Measurements from ENCODE around the gene NHLRC2. TPM values are rescaled to one million over a fixed set of nuclear protein-coding genes. Genes with fewer than 3 reads are reported as not detected.

The NHLRC2 gene
- total and polyA plus RNA-seq, 2 donors (not counting 1 experiment from before 2014, with no cell fraction given) = 5.7 to 59.8 TPM

DNA sequence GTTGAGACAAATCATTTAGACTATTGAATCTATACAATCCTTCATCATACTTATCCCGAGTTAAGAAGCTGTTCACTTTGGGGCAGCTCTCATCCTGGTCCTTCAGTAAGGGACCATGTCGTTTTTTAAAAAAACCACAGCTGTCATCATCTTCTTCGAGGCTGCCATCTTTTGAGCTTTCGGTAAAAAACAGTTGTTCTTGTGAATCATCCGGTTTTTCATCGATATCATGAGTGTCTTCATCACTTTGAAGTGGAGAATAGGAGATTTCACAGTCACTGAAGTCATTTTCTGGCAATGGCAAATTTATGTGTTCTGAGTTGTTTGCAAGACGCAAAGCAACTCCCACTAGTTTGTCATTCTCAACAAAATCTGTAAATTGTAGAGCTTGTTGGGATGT is 4.5 kb upstream of the NHLRC2 start:
- Histone ChIP-seq H2AFZ (ENCODE audit: insufficient read depth, low read depth, low read length, poor library complexity, severe bottlenecking) (no peak overlapping the region), H3K36me3 (replicated peaks in 1 of 2; ENCODE audit: control extremely low read depth in 1 of 2, control insufficient read depth in 1 of 2, extremely low read depth in 1 of 2, insufficient read depth in 2 of 2, low read length in 1 of 2) (no peaks in the 10 kb centered on the region), H3K9ac (ENCODE audit: low read length) (no peak overlapping the region), H3K4me2 (replicated peaks; ENCODE audit: low read depth, low read length, poor library complexity, severe bottlenecking) (no peak overlapping the region), H3K27ac (ENCODE audit: low read length in 2 of 2) (no peak overlapping the region), H3K27me3 (replicated peaks in 1 of 4; ENCODE audit: control extremely low read depth in 1 of 4, control insufficient read depth in 3 of 4, insufficient read depth in 4 of 4, low read length in 3 of 4) (no peaks in the 10 kb centered on the region), H4K20me1 (ENCODE audit: control insufficient read depth, insufficient read depth, low read length, poor library complexity, severe bottlenecking) (no peaks in the 10 kb centered on the region), H3K9me3 (ENCODE audit: control extremely low read depth in 1 of 3, control insufficient read depth in 2 of 3, insufficient read depth in 1 of 3, low read length in 2 of 3) (no peaks in the 10 kb centered on the region), H3K4me3 (ENCODE audit: control extremely low read depth in 1 of 5, extremely low read depth in 1 of 5, insufficient read depth in 1 of 5, low read depth in 2 of 5, low read length in 4 of 5) (no peak overlapping the region), H3K4me1 (ENCODE audit: control insufficient read depth in 2 of 2, insufficient read depth in 2 of 2, low read length in 2 of 2) (peaks cover 11 to 15% of the 10 kb centered on the region in 2 donors), H3K79me2 (ENCODE audit: control insufficient read depth, insufficient read depth, low read length) (peaks cover 19% of the 10 kb centered on the region)
- H3K27me3 Mint-ChIP-seq = no peaks in the 10 kb centered on the region
- no peak overlapping the region for H3K27ac Mint-ChIP-seq
- H3K4me3 Mint-ChIP-seq = no peak overlapping the region
- H3K4me1 Mint-ChIP-seq = peaks cover 27% of the 10 kb centered on the region
- intact Hi-C loops (cut with micrococcal nuclease) = no loop called here
- DNase-seq (no peak), ATAC-seq (ENCODE audit: low read depth) (no peak)
- 98% methylated on average over 4 of the region's 7 CpGs for WGBS (ENCODE audit: insufficient coverage)
- H3K9me3 Mint-ChIP-seq (ENCODE audit: insufficient read depth) = no peaks in the 10 kb centered on the region
- TF ChIP-seq, protein P1, sequence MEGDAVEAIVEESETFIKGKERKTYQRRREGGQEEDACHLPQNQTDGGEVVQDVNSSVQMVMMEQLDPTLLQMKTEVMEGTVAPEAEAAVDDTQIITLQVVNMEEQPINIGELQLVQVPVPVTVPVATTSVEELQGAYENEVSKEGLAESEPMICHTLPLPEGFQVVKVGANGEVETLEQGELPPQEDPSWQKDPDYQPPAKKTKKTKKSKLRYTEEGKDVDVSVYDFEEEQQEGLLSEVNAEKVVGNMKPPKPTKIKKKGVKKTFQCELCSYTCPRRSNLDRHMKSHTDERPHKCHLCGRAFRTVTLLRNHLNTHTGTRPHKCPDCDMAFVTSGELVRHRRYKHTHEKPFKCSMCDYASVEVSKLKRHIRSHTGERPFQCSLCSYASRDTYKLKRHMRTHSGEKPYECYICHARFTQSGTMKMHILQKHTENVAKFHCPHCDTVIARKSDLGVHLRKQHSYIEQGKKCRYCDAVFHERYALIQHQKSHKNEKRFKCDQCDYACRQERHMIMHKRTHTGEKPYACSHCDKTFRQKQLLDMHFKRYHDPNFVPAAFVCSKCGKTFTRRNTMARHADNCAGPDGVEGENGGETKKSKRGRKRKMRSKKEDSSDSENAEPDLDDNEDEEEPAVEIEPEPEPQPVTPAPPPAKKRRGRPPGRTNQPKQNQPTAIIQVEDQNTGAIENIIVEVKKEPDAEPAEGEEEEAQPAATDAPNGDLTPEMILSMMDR (IDR thresholded peaks at IDR 0.05) = no peak
- TF ChIP-seq EZH2 (IDR thresholded peaks at IDR 0.05; ENCODE audit: borderline replicate concordance, insufficient read depth, low read depth, low read length, poor library complexity, severe bottlenecking) = no peak
- CTCF ChIA-PET = interaction anchor here (1.1 kb wide), 1 partner anchor 171 kb away, joined by 3 read pairs; the partner anchor contains the start of gene CASP7
- POLR2A ChIA-PET = no interaction called here

DNA sequence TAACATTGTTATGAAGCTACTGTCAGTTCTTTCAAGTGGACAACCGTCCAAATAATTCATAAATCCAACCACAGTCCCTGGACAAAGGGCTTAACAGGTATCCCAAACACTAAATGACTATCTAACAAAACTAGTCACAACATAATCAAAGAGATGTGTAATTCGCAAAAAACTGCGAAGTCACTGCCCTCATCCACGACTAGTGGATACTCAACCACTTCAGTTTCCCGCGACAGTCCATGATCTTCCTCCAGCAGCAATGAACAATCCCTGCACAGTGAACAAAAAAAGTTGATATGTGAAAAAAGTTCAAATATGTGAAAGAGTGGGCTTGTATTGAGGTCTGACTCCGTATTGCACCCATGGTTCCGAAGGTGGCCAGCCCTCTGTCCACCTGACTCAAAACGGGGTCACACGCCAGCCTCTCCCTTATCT is 866 bp upstream of the NHLRC2 start:
- Histone ChIP-seq H3K9ac (ENCODE audit: low read length) (peak overlapping the region; percentile 89), H3K36me3 (replicated peaks in 1 of 2; ENCODE audit: control extremely low read depth in 1 of 2, control insufficient read depth in 1 of 2, extremely low read depth in 1 of 2, insufficient read depth in 2 of 2, low read length in 1 of 2) (no peaks in the 10 kb centered on the region), H4K20me1 (ENCODE audit: control insufficient read depth, insufficient read depth, low read length, poor library complexity, severe bottlenecking) (no peaks in the 10 kb centered on the region), H3K4me2 (replicated peaks; ENCODE audit: low read depth, low read length, poor library complexity, severe bottlenecking) (peak overlapping the region; percentile 73), H3K27ac (ENCODE audit: low read length in 2 of 2) (peak overlapping the region; percentile 86 to 95), H3K27me3 (replicated peaks in 1 of 4; ENCODE audit: control extremely low read depth in 1 of 4, control insufficient read depth in 3 of 4, insufficient read depth in 4 of 4, low read length in 3 of 4) (no peaks in the 10 kb centered on the region), H3K79me2 (ENCODE audit: control insufficient read depth, insufficient read depth, low read length) (peaks cover 44% of the 10 kb centered on the region), H3K4me3 (ENCODE audit: control extremely low read depth in 1 of 5, extremely low read depth in 1 of 5, insufficient read depth in 1 of 5, low read depth in 2 of 5, low read length in 4 of 5) (peak overlapping the region; percentile 86 to 98 (median 90)), H3K9me3 (ENCODE audit: control extremely low read depth in 1 of 3, control insufficient read depth in 2 of 3, insufficient read depth in 1 of 3, low read length in 2 of 3) (no peaks in the 10 kb centered on the region), H2AFZ (ENCODE audit: insufficient read depth, low read depth, low read length, poor library complexity, severe bottlenecking) (peak overlapping the region; percentile 97), H3K4me1 (ENCODE audit: control insufficient read depth in 2 of 2, insufficient read depth in 2 of 2, low read length in 2 of 2) (peaks cover 23 to 29% of the 10 kb centered on the region in 2 donors)
- CTCF ChIA-PET = no interaction called here
- intact Hi-C loops (cut with micrococcal nuclease) = loop anchor here (2.0 kb wide), 2 partner anchors 321 to 967 kb away; partner anchors contain the start of genes CCDC186 and FHIP2A
- ATAC-seq (ENCODE audit: low read depth) = no peak
- Mint-ChIP-seq H3K9me3 (ENCODE audit: insufficient read depth) (no peaks in the 10 kb centered on the region), H3K4me1 (peaks cover 48% of the 10 kb centered on the region), H3K27ac (peak overlapping the region; percentile 99), H3K27me3 (no peaks in the 10 kb centered on the region), H3K4me3 (peak overlapping the region; percentile 96)
- POLR2A ChIA-PET = no interaction called here
- TF ChIP-seq, protein P1 (IDR thresholded peaks at IDR 0.05) = no peak
- no peak for TF ChIP-seq EZH2 (IDR thresholded peaks at IDR 0.05; ENCODE audit: borderline replicate concordance, insufficient read depth, low read depth, low read length, poor library complexity, severe bottlenecking)
- 23% methylated on average over 7 of the region's 10 CpGs for WGBS (ENCODE audit: insufficient coverage)
- no peak for DNase-seq

Measured in B cell (primary cell).